Measurements from ENCODE around the gene TOM1L2.
A peak's percentile ranks its signal among the peaks of the same experiment; 100 is the strongest.

Gene TOM1L2

DNA sequence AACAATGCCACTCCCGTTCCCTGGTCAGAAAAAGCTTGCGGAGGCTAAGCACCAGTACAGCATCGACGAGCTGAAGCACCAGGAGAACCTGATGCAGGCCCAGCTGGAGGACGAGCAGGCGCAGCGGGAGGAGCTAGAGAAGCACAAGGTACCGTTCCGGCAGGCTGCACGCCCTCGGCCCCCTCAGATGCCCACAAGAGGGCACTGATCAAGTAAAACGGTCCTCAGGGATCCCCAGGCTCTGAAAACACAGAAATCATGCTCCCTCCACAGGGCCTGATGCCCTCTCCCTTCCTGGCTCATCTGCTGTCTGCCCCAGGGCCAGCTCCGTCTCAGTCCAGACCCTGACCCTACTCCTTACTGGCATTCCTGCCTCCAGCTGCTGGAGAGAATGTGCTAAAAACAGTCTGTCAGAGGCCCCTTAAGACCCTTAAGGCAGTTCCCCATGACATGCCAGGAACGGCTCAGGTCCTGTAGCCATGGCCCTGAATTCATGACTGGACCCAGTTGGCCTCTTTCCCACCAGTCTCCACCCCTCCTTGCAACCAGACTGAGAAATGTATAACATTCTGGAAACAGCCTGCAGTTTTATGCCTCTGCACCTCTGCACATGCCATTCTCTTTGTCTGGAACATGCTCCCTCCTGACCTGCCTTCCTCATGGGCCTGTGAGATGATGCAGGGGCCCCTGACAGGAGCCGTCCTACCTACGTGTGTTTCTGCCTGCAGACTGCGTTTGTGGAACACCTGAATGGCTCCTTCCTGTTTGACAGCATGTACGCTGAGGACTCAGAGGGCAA, 22.3 kb upstream of the TOM1L2 start:
- peak; percentile 31 to 64 (median 50) for DNase-seq

DNA sequence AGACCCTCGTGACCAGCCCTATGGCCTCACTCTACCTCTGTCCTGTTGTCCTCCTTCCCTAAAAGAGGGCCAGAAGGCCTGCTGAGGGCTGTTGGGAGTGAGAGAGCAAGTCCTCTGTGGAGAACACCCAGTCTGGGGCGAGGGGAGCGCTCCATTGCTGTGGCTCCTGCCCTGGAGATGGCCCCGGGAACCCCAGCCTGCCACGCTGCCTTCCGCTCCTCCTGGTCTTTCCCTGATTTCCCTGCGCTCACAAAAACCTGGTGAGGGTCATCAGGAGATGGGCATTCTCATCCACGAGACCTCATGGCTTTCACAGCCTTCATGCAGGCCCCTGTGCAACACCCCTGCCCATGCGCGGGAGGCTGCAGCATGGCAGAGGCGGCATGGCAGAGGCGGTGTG, 21.7 kb upstream of the TOM1L2 start:
- no peak for DNase-seq

GRCh38 chr17:17993366-17993765, 21.2 kb upstream of the TOM1L2 start:
- DNase-seq = no peak

DNA sequence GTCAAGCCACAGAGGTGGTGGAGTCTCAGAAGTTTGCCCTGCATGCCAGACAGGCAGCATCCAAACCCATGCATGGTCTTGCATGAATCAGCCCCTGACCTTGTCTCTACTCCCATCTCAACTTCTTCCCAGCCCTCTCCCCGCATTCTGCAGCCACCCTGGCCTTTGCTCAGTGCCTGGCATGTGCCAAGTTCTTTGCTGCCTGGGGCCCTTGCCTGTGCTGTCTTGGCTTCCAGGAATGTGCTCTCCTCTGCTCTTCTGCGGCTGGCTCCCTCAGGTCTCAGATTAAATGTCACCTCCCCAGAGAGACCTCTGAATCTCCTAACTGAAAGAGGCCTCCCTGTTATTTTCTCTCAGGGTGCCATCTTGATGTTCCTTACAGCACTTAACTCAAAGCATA, 18.1 kb upstream of the TOM1L2 start:
- DNase-seq = no peak

DNA sequence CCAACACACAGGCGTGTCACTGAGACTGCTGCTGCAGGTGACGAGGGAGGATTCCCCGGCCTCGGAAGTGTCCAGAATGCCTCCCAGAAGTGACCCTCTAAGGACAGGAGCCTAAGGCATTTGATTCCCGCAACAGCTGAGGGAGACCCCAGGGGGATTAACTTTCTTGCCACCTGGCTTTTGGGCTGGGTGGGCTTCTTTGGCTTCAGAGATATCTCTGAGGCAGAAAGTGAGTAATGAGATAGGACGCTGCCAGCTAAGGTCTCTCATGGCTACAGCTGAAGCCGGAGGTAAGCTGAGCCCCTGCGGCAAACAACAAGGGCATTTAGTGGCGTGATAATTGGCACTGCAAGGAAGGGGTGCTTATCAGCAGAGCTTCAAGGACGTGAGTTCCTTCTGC, 17.4 kb upstream of the TOM1L2 start:
- no peak for DNase-seq

DNA sequence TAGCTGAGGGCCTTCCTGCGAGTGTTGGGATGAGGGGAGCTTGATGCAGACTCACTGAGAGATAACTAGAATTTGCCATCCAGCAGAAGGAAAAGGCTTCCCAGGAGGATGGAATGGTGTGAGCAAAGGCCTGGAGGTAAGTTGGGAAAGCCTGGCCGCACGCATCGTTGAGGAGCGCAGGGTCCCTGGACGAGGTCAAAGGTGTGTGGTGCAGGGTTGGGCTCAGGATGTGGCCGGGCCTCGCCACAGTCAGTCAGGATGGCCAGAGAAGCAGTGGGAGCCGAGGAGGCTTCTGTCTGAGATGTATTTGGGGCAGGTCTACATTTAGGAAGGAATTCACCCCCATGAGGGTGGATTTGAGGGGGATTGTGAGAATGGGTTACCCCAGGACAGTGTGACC, 16.9 kb upstream of the TOM1L2 start:
- no peak for DNase-seq

GRCh38 chr17:17988427-17988945, 16.3 kb upstream of the TOM1L2 start:
- no peak for DNase-seq

DNA sequence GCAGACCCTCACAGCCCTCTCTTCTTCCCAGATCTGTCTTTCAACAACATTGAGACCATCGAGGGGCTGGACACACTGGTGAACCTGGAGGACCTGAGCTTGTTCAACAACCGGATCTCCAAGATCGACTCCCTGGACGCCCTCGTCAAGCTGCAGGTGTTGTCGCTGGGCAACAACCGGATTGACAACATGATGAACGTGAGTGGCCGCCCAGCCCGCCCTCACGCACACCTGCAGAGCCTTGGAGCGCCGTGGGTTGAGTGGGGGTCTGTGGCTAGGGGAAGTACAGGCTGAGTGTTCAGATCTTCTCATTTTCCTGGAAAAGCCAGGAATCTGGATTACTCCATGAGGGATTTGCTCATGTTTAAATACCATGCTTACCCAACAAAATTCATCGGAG, 15.7 kb upstream of the TOM1L2 start:
- no peak for DNase-seq

DNA sequence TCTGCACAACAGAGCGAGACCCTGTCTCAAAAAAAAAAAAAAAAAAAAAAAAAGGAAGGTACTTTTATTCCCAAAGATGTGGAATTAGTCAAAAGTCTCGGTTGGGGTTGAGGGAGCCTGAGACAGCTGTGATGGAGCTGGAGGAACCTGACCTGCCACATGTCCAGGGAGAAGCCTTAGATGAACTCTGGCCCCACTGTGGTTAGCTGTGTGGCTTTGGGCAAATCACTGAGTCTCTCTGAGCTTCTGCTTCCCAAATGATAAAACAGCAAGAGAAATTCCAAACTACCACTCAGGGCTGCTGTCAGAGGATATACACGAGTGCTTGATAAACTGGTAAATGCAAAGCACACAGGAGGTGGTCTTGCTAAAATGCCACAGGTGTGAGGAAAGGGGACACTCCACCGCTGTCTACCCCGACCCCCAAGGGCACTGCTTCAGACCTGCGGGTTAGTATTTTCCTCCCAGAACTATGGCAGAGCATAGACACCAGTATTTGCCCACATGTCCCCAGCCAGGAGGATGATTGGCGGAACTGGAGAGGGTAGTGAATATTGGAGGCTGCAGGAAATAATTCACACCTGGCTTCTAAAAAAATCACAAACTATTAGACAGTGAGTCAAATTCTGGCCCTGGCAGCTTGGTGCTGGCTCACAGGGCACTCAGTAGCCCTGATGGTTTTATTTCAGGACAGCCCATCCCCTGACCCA, 15.1 kb upstream of the TOM1L2 start:
- no peak for DNase-seq

DNA sequence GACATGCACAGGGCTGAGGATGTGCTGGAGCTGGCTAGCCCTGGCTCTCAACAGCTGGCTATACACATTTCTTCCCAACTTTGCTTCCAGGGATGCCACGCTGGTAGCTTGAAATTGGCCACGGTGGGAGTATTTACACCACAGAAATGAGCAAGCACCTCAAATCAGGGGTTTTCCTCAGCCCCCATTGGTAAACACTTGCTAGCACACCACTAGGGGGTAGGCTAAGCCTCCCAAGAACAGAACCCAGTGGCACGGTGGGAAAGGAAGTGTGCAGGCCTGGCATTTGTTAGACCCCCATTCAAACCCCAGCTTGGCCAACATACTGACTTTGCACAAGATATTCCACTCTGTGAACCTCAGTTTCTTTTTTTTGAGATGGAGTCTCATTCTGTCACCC, 13.4 kb upstream of the TOM1L2 start:
- DNase-seq = peak in 2 of 4 experiments; percentile 15 to 20

- DNase-seq = no peak
Observed at GRCh38 chr17:17985153-17985552, 13.0 kb upstream of the TOM1L2 start.

DNA sequence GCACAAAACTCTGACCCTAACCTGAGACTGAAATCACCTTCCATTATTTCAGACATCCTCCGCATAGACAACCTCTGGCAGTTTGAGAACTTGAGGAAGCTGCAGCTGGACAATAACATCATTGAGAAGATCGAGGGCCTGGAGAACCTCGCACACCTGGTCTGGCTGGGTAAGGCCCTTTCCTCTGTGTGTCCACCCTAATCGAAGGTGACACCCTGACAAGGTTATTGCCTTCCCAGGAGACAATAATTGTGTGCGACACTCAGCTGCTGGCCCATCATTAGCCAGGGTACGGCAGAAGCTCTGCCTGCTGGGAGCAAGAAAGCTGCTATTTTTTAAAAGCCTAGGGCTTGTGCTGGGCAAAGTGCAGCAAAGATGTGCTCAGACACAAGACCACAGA, 11.6 kb upstream of the TOM1L2 start:
- DNase-seq = no peak

DNA sequence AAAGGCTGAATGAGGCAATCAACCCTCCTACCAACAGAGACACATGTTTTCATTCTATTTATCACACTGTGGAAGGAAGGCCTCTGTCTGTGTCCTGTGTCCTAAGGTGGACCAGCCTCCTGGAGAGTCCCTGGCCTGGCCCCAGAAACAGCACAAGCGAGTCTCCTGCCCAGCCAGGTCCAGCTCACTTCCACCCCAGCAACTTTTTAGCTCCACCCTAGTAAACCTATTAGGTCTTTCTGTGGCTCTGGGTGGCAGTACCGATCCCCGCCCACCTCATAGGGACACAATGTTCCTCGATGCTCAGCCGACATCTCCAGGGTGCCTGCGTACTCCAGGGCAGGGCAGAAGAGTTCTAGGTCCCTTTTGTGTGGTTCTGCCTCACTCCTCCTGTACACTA, 11.2 kb upstream of the TOM1L2 start:
- no peak for DNase-seq

GRCh38 chr17:17982801-17983200, 10.6 kb upstream of the TOM1L2 start:
- no peak for DNase-seq

DNA sequence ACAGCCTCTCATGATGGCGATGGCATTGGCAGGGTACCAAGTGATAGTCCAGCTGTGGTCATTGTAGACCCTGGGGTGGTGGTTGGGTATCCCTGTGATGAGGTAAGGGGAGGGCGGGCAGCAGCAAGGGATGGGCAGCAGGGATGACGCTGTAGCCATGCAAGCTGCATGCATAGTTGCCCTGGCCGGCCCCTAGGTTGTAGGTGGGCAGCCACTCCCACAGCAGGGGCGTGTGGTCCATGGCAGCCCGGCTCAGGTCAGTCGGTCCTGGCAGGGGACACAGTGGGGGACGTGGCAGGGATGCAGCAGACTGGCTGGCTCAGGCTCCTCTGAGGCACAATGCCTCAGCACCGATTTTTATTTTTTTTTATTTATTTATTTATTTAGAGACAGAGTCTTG, 9.1 kb upstream of the TOM1L2 start:
- DNase-seq = no peak

- DNase-seq = no peak
Observed at GRCh38 chr17:17979778-17980177, 7.6 kb upstream of the TOM1L2 start.

- peak in 3 of 4 experiments; percentile 17 to 53 (median 19) for DNase-seq
Observed at GRCh38 chr17:17978481-17979424, 6.6 kb upstream of the TOM1L2 start.

DNA sequence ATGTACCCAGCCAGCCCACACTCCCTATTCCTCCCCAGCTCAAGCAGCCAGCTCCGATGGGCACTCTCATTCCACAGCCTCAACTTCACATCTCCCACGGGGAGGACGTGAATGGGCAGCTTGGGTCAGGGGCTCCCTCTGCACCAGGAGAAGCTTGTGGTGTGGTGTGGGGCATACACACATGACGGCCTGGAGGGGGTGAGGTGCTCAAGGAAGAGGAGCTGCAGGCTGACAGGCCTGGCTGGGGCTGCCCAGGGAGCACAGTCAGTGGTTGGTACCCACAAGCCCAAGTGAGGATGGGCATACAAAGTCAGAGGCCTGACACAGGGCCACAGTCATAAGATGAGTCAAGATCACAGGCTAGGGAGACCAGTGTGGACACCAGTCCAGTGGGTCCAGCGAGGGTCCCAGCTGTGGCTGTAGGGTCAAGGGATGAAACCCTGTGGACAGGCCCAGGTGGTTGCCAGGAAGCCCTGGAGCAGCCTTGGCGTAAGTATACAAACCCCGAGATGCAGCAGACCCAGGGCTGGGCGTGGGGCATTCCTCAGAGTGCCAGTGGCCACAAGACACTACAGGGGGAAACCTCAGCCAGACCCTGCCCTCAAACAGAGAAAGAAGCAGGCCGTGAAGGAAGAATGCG, 4.9 kb upstream of the TOM1L2 start:
- no peak for DNase-seq

- peak; percentile 48 to 69 (median 64) for DNase-seq
Observed at GRCh38 chr17:17975436-17975835, 3.2 kb upstream of the TOM1L2 start.

DNA sequence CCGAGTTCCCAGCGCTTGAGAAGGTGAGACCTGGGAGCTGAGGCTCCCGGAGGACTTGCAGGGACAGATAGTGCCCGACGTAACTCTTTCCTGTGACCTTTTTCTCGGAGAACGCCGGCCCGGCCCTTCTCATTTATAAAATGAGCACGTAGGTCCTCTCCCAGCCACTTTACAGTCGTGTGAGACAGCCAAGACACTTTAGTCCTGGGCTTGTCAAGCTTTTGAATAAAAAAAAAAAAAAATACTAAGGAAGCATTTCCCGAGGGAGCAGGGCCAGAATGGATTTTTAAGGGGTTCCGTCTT, 703 bp upstream of the TOM1L2 start:
- no peak for DNase-seq

DNA sequence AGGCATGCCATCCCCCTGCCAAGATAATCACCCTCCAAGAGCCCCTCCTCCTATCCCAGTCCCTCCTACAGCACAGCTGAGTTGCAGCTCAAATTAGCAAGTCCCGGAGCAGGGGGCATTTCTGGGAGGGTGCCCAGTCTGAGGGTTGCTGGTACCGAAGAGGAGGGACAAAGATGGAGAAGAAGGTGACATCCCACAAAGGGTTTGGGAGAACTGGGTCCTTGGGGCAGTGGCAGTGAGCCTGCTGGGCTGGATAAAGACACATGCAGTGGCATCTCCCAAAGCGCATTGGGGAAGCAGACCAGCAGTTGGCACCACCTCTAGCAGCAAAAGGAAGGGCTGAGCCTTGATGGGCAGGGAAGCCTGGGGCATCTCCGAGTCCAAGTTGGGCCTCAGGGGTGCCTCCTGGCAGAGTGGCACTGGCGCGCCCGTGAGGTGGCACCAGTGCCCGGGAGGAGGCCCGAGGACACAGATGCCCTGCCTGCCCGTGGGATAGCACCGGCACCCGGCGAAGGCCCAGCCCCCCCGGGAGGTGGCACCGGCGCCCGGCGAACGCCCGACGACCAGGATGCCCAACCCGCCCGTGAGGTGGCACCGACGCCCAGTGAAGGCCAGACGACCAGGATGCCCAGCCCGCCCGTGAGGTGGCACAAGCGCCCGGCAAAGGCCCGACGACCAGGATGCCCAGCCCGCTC, 622 bp downstream of the TOM1L2 start:
- DNase-seq = peak; percentile 17 to 42 (median 30)
